Breast epithelium (tissue), 3 donors: ENCODE results near the gene ODAD3.

Source experiments
- POLR2A ChIP-seq: fragments of 450-650 bp; IDR thresholded peaks from one replicate; pipeline ENCODE4 v1.6.1; 2016; ENCODE audit warnings: antibody characterized with exemption, mild to moderate bottlenecking, moderate library complexity
- POLR2AphosphoS5 ChIP-seq, 3 donors: sonication (generic); formaldehyde crosslinking; IDR thresholded peaks; one replicate each; pipeline ENCODE4 v1.6.1; 2017; ENCODE audit warnings: antibody characterized with exemption in 3 of 3

GRCh38 chr19:11445141-11445540, 10.2 kb upstream of the ODAD3 start:
- TF ChIP-seq POLR2A (no peak), POLR2AphosphoS5 (IDR thresholded peaks at IDR 0.05) (no peak)
